Dermis blood vessel endothelial cell (primary cell): ENCODE results near the gene ABI3. TPM values are rescaled to one million over a fixed set of nuclear protein-coding genes. Genes with fewer than 3 reads are reported as not detected.

Experiments used
- DNase-seq: peaks from one replicate; pipeline ENCODE4 v3.0.0; 2010
- total RNA-seq: library from RNA; depleted of rRNA; stranded (reverse); fragments of >200 nt; gene quantifications from 2 replicates; pipeline ENCODE4 v1.2.3, GENCODE V29; 2014

Gene ABI3
- total RNA-seq, 1 donor from 2014 or later = 12.9 TPM

DNA sequence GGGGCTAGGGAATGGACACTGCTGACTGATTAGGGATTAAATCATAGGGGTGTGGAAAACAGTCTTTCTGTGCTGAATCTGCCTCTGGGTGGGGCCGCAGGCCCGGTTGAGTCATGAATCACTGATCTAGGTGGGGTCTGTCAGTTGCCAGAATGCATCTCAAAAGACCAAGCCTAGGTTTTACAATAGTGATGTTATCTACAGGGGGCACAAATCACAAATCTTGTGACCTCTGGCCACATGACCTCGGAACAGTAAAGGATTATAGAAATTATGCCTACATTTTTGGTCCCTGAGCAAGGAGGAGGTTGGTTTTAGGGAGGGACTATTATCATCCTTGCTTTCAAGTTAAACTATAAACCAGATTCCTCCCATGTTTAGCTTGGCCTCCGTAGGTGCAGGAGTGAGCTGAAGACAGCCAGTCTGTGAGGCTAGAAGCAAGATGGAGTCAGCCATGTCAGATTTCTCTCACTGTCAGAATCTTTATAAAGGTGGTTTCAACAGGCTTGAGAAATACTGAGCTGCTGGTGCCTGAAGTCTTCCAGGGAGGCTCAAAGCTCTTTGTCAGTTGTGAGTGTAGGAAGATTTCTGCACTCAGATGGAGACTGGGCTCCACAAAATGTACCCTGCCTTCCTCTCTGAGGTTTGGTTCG, 13.0 kb upstream of the ABI3 start:
- DNase-seq = no peak

DNA sequence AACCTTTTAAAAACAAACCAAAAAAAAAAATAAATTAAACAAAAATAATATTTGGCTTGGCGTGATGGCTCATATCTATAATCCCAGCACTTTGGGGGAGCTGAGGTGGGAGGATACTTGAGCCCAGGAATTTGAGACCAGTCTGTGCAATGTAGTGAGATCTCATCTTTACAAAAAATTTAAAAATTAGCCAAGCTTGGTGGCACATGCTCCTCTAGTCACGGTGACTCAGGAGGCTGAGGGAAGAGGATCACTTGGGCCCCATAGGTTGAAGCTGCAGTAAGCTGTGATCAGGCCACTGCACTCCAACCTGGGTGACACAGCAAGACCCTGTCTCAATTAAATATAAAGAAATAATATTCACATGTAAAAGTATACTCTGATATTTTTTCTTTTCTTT, 12.3 kb upstream of the ABI3 start:
- DNase-seq = no peak

DNA sequence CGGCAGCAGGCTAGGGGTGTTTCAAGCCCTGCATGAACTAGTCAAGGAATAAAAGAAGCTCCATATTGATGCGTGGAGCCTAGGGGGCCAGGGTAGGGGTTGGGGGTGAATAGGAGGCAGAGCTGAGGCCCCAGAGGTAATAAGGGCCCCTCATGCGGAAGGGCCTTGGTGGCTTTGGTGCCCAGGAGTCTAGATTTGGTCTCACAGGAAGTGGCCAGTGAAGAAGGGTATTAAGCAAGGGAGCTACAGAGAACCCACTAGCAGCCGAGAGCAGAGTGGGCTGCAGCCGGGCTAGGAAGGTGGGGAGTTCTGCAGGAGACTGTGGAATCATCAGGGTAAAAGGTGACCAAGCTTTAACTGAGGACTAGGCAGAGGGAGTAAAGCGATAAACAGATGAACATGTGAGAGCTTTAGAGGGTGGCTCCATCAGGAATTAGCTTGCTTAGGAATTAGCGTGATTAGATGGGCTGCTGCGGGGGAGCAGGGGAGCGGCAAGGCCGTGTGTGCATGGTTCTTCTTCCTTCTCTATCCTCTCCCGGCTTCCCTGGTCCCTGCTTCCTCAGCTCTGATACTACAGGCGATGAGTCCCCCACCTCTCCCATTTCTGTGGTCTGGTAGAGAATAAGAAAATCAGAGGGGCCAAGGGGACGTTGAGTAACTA, 10.0 kb upstream of the ABI3 start:
- DNase-seq = no peak

DNA sequence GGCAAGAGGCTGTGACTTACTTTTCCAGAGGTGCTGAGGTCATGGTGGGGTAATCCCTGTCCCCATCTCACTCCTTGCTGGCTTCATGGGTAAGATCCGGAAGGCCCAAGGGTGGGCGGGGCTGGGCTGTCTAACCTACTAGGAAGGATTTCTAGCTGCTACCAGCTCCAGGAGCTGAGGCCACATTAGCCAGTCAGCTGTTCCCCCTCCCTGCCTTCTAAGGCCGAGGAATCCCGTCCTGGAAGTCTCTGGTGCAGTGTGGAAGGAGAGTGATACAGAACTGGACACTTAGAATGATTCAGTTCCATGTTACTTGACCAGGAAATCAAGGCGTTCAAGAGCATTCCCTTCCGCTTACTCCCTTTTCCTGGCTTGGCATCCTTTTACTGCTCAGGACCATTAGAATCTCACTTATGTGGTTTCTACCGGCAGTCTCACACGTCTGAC, 9.0 kb upstream of the ABI3 start:
- DNase-seq = peak; percentile 75

DNA sequence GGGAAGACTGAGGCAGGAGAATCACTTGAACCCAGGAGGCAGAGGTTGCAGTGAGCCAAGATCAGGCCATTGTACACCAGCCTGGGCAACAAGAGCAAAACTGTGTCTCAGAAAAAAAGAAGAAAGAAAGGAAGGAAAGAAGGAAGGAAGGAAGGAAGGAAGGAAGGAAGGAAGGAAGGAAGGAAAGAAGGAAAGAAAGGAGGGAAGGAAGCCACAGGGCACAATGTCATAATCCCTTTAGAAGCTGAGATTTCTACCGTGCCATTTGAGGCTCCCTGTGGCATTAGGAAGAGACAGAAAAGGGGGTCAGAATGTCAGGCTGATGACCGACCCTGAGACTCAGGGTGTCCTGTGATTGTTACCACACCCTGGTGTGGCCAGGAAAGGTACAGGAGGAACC, 6.7 kb upstream of the ABI3 start:
- no peak for DNase-seq

DNA sequence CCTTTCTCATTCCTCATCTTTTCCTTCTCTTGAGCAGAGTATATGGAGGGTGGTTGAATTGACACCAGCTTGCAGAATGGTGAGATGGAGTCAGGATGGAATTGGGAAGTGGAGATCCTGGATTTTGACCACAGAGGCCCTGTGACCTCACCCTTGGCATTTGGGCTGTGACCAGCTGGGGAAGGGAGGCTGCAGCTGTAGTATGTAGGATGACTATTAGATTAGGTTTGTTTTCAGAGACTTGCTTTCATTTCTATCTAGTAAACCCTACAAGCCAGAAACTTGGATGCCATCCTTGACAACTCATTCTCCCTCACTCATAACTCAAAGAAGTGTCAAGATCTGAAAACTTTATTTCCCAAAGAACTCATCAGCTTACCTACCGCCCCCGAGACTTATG, 6.0 kb upstream of the ABI3 start:
- no peak for DNase-seq

DNA sequence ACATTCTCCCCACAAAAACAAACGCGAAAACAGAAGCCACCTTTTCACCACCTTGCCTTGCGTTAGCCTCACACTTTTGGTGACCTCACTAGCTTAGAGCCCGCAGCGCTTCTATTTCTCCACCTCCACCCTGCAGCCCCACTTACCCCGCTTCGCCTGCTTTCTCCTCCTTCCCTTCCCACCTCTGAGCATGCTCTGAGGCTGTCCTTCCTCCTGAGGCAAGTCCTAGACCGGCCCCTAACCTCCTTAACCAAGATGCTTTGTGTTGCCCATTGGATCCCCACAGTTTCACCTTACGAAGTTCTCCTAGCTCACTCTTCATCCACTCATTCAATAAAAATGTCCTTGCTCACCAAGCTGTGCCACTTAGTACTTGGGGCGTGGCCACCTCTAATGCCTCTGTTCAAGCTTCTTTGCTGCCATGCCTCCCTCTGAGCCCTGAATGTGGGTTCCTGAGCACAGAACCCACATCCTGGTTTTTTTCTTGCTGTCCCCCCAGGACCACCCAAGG, 1.4 kb upstream of the ABI3 start:
- no peak for DNase-seq

DNA sequence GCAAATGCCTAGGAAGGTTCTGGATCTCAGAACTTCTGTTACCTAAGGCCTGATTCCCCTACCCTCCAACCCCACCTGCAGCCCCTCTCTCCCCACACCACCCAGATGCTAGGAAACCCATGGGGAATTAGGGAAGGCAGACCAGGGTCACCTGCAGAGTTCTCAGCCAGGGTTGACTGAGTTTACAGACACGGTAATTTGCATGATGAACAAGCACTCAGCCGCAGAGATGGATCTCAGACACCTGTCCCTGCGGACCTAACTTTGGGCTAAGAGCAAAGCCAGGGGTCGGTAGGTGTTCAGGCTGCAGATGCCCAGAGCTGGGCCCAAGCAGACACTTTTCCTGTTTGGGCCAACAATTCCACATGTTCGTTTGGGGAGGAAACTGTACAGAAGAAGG, 2.9 kb downstream of the ABI3 start:
- no peak for DNase-seq

DNA sequence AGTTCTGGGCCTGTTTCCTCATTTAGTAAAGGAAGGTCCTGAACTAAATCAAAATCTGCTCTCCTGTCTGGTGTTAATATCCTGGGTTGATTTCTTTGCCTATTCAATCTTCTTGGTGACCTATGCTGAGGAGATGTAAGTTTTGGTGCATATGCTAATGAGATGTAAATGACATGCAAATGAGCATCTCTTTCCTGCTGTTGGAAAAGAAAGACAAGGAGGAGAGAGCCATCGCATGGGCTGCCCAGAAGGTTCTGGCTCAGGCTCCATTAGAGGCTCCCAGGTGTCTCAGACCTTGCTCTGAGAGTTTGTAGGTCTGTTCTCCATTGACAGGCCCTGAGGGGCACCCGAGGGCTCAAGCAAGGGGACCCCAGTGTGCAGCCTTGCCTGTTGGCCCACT, 3.3 kb downstream of the ABI3 start:
- DNase-seq = no peak

DNA sequence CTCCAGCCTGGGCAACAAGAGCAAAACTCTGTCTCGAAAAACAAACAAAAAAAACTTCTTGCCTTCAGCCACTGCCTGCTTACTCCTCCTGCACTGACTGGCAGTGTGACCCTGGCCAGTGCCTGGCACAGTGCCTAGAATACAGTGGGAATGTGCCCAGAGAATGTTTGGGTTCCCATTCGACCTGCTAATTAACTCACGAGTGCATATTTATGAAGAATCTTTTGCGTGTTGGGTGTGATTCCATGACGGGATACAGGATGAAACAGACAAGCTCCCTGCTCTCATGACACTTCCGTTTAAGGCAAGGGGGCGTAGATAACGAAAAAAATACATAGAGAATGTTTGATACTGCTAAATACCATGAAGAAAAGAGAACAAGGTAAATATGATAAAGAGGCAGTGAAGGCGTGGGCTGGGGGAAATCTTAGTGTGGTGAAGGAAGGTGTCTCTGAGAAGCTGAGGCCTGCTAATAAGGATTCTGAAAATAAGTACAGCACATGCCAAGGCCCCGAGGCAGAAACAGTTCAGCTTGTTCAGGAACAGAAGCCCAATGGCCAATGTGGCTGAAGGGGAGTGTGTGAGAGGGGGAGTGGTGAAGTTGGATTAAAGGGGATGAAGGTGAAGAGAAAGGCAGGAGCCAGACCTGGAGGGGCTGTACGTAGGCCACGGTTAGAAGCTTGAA, 4.3 kb downstream of the ABI3 start:
- peak; percentile 78 for DNase-seq

DNA sequence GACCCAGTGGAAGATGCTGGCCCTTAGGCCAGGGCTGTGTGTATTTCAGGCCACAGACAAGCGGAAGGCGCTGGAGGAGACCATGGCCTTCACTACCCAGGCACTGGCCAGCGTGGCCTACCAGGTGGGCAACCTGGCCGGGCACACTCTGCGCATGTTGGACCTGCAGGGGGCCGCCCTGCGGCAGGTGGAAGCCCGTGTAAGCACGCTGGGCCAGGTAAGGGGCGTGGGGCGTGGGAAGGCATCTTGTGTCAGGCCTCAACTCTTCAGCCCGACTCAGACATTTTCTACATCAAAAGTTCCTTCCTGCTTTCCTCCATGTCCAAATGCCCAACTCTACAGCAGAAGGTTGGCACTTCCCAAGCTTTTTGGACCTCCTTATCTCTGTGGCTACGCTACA, 6.0 kb downstream of the ABI3 start:
- no peak for DNase-seq

DNA sequence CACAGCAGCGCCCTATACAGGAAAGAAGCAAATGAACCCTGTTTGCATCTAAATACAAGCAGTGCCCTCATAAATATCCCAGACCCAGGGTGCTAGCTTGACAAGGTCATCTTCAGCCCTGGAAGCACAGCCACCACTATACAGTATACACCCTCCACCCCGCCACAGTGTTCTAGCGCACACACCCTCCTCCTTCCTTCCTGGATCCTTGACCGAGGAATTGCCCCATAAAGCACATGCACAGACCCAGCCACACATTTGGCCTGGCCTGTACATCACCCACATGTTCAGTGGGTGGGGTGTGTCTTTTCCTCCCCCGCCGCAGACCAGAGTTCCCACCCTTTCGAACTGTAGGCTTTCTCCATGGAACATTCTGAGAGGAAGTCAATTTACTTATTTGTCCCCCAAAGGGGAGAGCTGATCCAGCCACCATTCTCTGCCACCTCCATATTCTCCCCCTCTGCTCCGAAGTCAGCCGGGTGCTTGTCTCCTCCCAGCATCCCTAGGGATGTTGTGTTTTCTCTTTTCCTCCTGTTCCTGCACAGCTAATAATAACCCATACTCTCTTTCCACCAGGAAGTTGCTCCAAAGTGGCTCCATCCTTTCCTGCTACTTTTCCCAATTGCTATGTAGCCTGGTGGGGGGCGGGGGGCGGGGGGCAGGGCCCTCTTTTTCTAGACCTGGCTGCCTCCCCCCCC, 6.6 kb downstream of the ABI3 start:
- DNase-seq = peak; percentile 32

DNA sequence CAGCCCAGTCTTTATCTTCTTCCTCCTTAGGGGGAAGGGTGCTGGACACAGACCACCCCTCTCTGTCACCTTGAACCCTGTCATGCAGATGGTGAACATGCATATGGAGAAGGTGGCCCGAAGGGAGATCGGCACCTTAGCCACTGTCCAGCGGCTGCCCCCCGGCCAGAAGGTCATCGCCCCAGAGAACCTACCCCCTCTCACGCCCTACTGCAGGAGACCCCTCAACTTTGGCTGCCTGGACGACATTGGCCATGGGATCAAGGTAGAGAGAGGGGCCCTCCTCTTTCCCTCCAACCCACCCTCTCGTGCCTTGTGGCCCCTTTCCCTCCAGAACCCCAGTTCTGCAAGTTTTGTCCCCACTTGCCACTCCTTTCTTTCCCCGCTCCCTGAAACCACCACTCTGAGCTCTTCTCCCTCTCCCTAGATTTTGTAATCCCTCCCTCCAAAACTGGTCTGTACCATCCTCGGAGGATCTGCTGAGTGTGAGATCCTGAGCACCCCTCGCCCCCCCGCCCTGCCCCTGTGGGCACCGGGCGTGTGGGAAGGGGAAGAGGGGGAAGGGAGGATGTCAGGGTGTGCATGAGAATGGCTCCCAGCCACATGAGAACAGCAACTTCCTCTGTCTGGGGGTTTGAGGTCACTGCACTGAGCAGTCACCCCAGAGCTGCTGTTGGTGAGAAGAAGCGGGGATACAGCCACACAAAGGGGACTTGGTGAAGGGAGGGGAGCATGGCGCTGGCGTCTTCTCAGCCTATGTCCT, 7.3 kb downstream of the ABI3 start:
- no peak for DNase-seq

DNA sequence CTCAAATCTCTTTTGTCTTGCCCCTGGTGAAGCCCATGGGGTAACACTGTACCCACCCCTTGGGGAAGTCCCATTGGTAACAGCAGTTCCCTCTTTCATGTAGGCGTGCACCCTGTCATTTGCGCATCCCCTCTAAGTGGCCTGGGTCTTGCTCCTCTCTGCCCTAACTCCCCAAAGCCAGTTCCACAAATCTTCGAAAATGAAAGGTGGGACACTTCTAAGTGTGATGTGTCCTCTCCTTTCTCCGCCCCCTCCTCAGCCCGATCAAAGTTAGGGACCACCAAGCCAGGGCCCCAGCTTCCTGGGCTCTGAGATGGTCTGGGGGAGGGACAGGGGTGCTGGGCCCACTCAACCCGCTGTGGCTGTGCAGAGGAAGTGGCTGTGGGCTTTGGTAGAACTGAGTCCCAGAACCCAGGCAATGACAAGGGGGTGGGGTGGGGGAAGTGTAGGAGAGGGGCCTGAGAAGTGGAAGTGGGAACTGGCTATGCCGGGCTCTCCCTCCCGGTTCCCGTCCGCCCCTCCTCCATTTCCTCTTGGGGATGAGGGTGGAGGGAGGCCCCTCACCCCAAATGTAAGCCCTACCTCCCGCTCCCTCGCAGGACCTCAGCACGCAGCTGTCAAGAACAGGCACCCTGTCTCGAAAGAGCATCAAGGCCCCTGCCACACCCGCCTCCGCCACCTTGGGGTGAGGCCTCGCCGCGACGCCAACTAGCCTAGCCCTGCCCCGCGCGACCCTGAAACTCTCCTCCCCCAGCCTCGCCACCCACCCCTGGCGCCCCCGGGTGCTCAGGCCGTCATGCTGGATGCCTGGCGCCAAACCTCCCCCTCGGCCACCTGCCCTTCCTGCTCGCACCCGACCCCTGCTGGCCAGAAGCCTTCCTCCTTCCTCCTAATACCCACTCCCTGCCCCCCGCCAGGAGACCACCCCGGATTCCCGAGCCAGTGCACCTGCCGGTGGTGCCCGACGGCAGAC, 8.7 kb downstream of the ABI3 start:
- DNase-seq = no peak

DNA sequence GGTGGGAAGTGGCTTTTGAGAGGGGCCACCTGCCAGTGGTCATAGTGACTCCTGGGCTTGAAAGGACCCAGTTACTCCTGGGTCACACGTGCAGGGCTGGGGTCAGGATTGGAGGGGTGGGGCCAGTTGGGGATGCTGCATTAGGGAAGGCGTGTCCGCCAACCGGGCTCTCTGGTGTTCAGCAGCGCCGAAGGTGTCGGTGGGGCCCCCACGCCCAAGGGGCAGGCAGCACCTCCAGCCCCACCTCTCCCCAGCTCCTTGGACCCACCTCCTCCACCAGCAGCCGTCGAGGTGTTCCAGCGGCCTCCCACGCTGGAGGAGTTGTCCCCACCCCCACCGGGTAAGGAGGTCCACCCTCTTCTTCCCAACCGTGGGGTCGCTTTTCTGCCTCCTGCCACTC, 9.5 kb downstream of the ABI3 start:
- DNase-seq = no peak

DNA sequence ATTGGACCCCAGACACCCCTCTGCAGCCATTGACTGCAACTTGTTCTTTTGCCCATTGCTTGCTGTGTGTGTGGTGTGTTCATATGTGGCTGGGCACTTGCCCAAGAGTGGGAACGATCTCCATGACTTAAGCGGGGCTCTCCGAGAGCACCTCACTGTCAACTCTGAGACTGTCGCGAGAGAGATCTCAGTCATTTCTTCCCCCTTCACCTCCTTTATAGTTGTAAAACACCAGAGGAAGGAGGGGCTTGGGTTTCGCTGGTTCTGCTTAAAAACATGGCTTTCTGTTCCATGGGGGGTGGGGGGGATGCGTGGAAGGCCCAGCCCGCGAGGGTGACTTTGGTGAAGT, 12.6 kb downstream of the ABI3 start:
- DNase-seq = no peak

DNA sequence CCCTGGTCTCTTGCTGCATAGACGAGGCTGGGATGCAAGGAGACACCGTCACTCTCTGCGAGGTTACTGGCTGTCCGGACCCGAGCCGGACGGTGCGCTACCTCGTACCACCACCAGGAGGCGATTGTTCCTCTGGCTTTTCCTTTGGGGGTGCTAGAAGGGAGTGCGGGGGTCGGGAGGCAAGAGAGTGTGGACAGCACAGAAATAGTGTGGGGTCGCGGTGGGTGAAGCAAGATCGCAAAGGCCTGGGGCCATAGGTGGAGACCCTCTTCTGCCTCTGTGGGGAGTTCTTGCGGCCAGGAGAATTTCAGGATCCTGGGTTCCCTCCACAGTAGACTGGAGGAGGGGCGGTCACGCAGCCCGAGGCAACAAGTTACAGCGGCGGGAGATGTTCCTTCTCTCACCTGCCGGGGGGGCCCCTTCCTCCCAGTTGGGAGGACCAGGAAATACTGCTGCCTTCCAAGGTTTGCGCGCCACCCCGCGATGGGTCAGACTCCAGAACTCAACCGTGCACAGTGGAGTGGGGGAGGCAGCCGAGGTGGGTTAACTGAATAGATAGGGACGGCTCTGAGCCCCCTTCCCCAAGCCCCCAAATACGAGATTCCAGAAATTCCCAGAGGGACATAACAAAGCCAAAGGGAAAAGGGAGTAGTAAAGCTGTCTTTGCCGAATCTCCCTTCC, 13.2 kb downstream of the ABI3 start:
- peak; percentile 60 for DNase-seq

DNA sequence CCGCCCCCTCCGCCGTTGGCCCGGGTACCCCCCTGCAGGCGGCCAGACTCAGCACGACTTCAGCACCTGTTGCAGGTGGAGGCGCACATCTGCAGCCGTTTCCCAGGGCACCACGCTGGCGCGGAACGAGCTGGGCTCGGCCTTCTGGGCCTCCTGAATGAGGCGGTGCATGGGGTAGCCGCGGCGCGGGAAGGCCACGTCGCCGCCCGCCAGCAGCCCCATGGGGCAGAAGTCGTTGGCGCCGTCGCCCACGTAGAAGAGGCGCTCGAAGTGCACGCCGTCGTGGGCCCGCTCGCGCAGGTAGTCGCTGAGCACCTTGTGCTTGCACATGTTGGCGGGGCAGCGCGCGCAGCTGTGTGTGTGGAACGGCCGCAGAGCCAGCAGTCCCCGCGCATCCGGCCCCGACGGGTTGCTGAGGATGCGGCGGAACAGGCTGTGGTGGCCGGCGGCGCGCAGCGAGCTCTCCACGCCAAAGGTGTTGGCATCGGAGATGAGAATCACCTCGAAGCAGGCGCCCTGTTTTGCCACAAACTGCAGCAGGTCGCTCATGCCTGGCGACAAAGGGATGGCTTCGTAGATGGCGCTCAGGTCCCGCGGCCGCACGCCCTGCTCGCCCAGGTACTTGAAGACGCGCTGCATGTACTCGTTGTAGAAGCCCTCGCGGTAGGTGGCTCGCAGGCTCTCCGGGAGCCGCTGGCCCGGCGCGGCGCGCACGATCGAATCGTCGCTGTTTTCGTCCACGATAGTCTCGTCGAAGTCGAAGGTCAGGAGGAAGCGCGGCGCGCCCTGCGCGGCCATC, 13.9 kb downstream of the ABI3 start:
- DNase-seq = peak; percentile 34

DNA sequence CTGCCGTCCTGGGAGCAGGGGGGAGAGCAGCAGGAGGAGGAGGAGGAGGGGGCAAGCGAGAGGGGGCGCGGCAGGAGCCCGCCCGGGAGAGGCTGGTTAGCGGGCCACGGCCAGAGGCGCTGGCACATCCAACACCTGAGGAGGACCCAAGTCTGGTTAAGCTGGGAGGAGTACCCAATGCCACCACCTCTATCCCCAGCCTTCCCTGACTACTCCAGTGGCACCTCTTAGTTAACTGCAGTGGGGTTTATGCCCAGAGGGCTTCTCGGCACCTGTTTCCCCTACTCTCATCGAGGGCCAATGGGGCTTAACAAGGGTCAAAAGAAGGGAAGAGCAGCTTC, 14.5 kb downstream of the ABI3 start:
- no peak for DNase-seq
